HG02840 (cell line): Measurements from ENCODE around the gene CEP135.
"Not testable (repeated sequence)": the region's sequence is repeated elsewhere in the genome, so short reads cannot be mapped to it uniquely, and the experiment has no call there.

ENCODE experiments used
- ATAC-seq: cut with Tn5 transposase; IDR thresholded peaks from one replicate; pipeline ENCODE4 v1.9.1; 2021; ENCODE audit warnings: mild to moderate bottlenecking, moderate library complexity, moderate number of reproducible peaks; ENCODE audit not compliant: unreplicated experiment, low FRiP score

Gene CEP135

DNA sequence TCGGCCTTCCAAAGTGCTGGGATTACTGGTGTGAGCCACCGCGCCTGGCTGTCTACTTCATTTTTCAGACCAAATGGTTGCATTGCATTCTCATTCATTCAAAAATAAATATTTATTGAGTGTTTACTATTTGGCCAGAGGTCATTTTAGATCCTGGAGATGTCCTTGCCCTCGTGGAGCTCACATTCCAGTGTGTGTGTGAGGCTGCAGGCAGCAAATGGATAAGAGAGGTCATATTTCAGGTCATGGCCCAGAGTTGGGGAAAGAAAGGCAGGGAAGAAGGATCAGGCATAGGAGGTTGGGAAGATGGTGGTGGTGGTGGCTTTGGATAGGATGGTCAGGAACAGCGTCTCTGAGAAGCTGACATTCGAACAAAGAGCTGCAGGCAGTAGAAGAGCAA, 119.1 kb downstream of the CEP135 start:
- ATAC-seq: no peak

GRCh38 chr4:56072730-56073129, 124.0 kb downstream of the CEP135 start:
- not testable (repeated sequence) for ATAC-seq

DNA sequence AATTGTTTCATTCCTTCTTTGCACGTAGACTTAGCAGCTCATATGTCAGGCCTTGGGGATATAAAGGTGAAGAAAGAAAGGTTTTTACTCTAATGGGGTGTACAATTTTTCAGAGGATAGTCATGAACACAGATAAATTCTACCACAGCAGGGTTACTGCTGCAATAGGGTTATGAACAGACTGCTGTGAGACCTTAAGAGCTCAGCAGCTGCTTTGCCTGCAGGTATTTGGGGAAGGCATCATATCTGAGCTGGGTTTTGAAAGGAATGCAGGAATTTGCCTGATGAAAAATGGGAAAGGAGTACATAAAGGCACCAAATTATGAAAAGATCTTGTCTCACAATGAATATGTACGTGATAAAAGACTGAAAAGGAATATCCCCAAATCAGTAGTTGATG, 128.9 kb downstream of the CEP135 start:
- ATAC-seq: no peak

GRCh38 chr4:56078866-56079265, 130.1 kb downstream of the CEP135 start:
- ATAC-seq: no peak

- ATAC-seq: no peak
Measured at GRCh38 chr4:56080384-56080783, 131.6 kb downstream of the CEP135 start.

GRCh38 chr4:56082829-56083228, 134.1 kb downstream of the CEP135 start:
- ATAC-seq: no peak
